HepG2 (cell line): ENCODE measurements around the gene ZNF48. TPM values are rescaled to one million over a fixed set of nuclear protein-coding genes. Genes with fewer than 3 reads are reported as not detected.

Experiments used
- ATF2 ChIP-seq: sonication (generic); formaldehyde crosslinking; IDR thresholded peaks from 2 replicates; pipeline ENCODE4 v1.4.0; 2020; ENCODE audit warnings: missing genetic modification reagents
- CAMTA2 ChIP-seq: sonication (generic); formaldehyde crosslinking; IDR thresholded peaks from 2 replicates; pipeline ENCODE4 v1.4.0; 2020; ENCODE audit warnings: mild to moderate bottlenecking, missing genetic modification reagents, borderline replicate concordance
- HMGXB4 ChIP-seq, 2 experiments: sonication (generic) in 1 of 2; formaldehyde crosslinking in 1 of 2; IDR thresholded peaks; 2 replicates each; pipeline versions ENCODE4 v1.4.0 to v1.6.1; 2018 to 2020; ENCODE audit warnings: missing genetic modification reagents in 2 of 2, borderline replicate concordance in 1 of 2, low read depth in 1 of 2, mild to moderate bottlenecking in 1 of 2, missing biosample characterization in 1 of 2
- MLLT10 ChIP-seq: sonication (generic); formaldehyde crosslinking; IDR thresholded peaks from 2 replicates; pipeline ENCODE4 v1.4.0; 2020; ENCODE audit warnings: missing genetic modification reagents
- NR2F2 ChIP-seq: IDR thresholded peaks from 2 replicates; pipeline ENCODE4 v1.6.1; 2012; ENCODE audit warnings: low read depth, inconsistent platforms, borderline replicate concordance
- ONECUT2 ChIP-seq: sonication (generic); formaldehyde crosslinking; IDR thresholded peaks from 2 replicates; pipeline ENCODE4 v1.4.0; 2020; ENCODE audit warnings: missing genetic modification reagents
- TERF1 ChIP-seq: sonication (generic); formaldehyde crosslinking; IDR thresholded peaks from 2 replicates; pipeline ENCODE4 v1.8.0; 2022; ENCODE audit warnings: mild to moderate bottlenecking, missing genetic modification reagents, moderate library complexity
- TFE3 ChIP-seq: IDR thresholded peaks from 2 replicates; pipeline ENCODE4 v1.6.1; 2016
- ZGPAT ChIP-seq: IDR thresholded peaks from 2 replicates; pipeline ENCODE4 v1.6.1; 2016; ENCODE audit warnings: mild to moderate bottlenecking
- ZNF670 ChIP-seq: sonication (generic); formaldehyde crosslinking; IDR thresholded peaks from 2 replicates; pipeline ENCODE4 v1.8.0; 2022; ENCODE audit warnings: mild to moderate bottlenecking, missing genetic modification reagents, borderline replicate concordance
- ZNF678 ChIP-seq: sonication (generic); formaldehyde crosslinking; IDR thresholded peaks from 2 replicates; pipeline ENCODE4 v1.4.0; 2020; ENCODE audit warnings: mild to moderate bottlenecking, missing genetic modification reagents
- ZNF687 ChIP-seq: sonication (generic); formaldehyde crosslinking; IDR thresholded peaks from 2 replicates; pipeline ENCODE4 v1.5.1; 2020; ENCODE audit warnings: mild to moderate bottlenecking, missing genetic modification reagents, moderate library complexity
- ZNF703 ChIP-seq: sonication (generic); formaldehyde crosslinking; IDR thresholded peaks from 2 replicates; pipeline ENCODE4 v1.5.1; 2020; ENCODE audit warnings: missing genetic modification reagents, mild to moderate bottlenecking, moderate library complexity, borderline replicate concordance
- ZNF713 ChIP-seq: sonication (generic); formaldehyde crosslinking; IDR thresholded peaks from 2 replicates; pipeline ENCODE4 v1.4.0; 2020; ENCODE audit warnings: mild to moderate bottlenecking, missing genetic modification reagents
- ZNF883 ChIP-seq: sonication (generic); formaldehyde crosslinking; IDR thresholded peaks from 2 replicates; pipeline ENCODE4 v1.5.1; 2020; ENCODE audit warnings: mild to moderate bottlenecking, missing genetic modification reagents; ENCODE audit errors: not compliant biosample characterization
- ZSCAN9 ChIP-seq: IDR thresholded peaks from 2 replicates; pipeline ENCODE4 v1.6.1; 2016; ENCODE audit warnings: borderline replicate concordance
- polyA plus RNA-seq, 8 experiments: library from polyadenylated mRNA; depleted of rRNA in 3 of 8; stranded (reverse) in 7 of 8; unstranded in 1 of 8; fragments of >200 nt; fragmentation: Illumina TruSeq in 4 of 8; extraction: Trizol in 4 of 8; gene quantifications; 2 replicates each; pipeline versions ENCODE4 v1.2.1 to v1.2.3, GENCODE V29; 2011 to 2016; ENCODE audit warnings: low read depth in 4 of 8, missing spikeins in 1 of 8, mixed read lengths in 1 of 8; ENCODE audit not compliant: insufficient read depth in 1 of 8
- total RNA-seq, 5 experiments: library from RNA; depleted of rRNA; stranded (reverse); fragments of >200 nt; fragmentation: Illumina TruSeq; extraction: Trizol; gene quantifications; 2 replicates each; pipeline ENCODE4 v1.2.3, GENCODE V29; 2016; ENCODE audit warnings: low read depth in 1 of 5

The ZNF48 gene
- total and polyA plus RNA-seq, 2 of the 13 experiments (the other 11 are each of a cell fraction or from before 2014, with no cell fraction given) = 9.9 to 12.3 TPM

GRCh38 chr16:30401768-30402425 is 6.7 kb downstream of the ZNF48 start (continued):
- peak; percentile 72; the same call in 1 of the 2 replicates for TF ChIP-seq ATF2 (CRISPR knock-in tag)
- peak; percentile 17 to 63; a peak in 2 of 4 replicates for TF ChIP-seq HMGXB4 (CRISPR knock-in tag; IDR thresholded peaks at IDR 0.05; ENCODE audit: borderline replicate concordance in 1 of 2, low read depth in 1 of 2)
- peak; percentile 44 for TF ChIP-seq ZGPAT (CRISPR knock-in tag)
- peak; percentile 49; the same call in 1 of the 2 replicates for TF ChIP-seq TFE3 (CRISPR knock-in tag)
- TF ChIP-seq ONECUT2 (CRISPR knock-in tag) = no peak
- TF ChIP-seq ZNF687 (CRISPR knock-in tag) = peak; percentile 23; the same call in 1 of the 2 replicates
- no peak for TF ChIP-seq MLLT10 (CRISPR knock-in tag)
- 0 out of 2 replicates have a peak, but pooled peaks have one; percentile 18 for TF ChIP-seq NR2F2
- TF ChIP-seq CAMTA2 (CRISPR knock-in tag) = no peak
- TF ChIP-seq ZNF670 = peak; percentile 85; the same call in 1 of the 2 replicates
- peak; percentile 64; the same call in 1 of the 2 replicates for TF ChIP-seq ZNF713 (CRISPR knock-in tag)
- TF ChIP-seq TERF1 (CRISPR knock-in tag) = no peak
- 0 out of 2 replicates have a peak, but pooled peaks have one; percentile 44 for TF ChIP-seq ZNF703 (CRISPR knock-in tag)
- TF ChIP-seq ZNF883 (CRISPR knock-in tag) = peak; percentile 31
- no peak for TF ChIP-seq ZNF678 (CRISPR knock-in tag)
- TF ChIP-seq ZSCAN9 (CRISPR knock-in tag) = peak; percentile 76; the same call in 1 of the 2 replicates
